NCI-H82 treated with DMSO at 0.1 percent for 48 hours (cell line): ENCODE results near the gene CMTM2.
A peak's percentile ranks its signal among the peaks of the same experiment; 100 is the strongest.
"Not testable (repeated sequence)": the region's sequence is repeated elsewhere in the genome, so short reads cannot be mapped to it uniquely, and the experiment has no call there.

Experiments
- DNase-seq: peaks from one replicate; lab custom pipeline; 2025; ENCODE audit not compliant: unreplicated experiment; lab: John Stamatoyannopoulos, UW

The CMTM2 gene

GRCh38 chr16:66605979-66606751, 26.9 kb downstream of the CMTM2 start:
- no peak for DNase-seq

GRCh38 chr16:66608241-66609138, 29.2 kb downstream of the CMTM2 start:
- DNase-seq, result peak; percentile 46

DNA sequence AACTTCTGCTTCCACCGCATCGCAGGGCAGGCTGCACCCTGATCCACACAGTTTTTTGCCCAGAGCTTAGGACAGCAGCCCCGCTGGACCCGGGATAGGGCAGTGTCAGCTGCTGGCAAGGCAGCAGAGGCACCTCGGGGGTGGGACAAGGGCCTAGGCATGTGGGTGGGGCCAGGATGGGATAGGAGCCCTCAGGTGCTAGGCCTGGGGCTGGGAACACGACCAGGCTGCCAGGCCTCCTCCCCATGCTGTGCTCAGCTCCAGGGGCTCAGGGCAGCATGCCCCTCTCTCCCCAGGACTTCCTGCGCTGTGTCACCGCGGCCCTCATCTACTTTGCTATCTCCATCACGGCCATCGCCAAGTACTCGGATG, 29.9 kb downstream of the CMTM2 start:
- no peak for DNase-seq

- no peak for DNase-seq
These were observed 31.0 kb downstream of the CMTM2 start for GRCh38 chr16:66610111-66610820.

- not testable (repeated sequence) for DNase-seq
These were observed 32.6 kb downstream of the CMTM2 start for GRCh38 chr16:66611911-66612310.

- no peak for DNase-seq
These were observed 33.2 kb downstream of the CMTM2 start for GRCh38 chr16:66612422-66612821.

- no peak for DNase-seq
These were observed 35.0 kb downstream of the CMTM2 start for GRCh38 chr16:66614161-66614802.

- DNase-seq, result no peak
These were observed 36.9 kb downstream of the CMTM2 start for GRCh38 chr16:66616169-66616568.

DNA sequence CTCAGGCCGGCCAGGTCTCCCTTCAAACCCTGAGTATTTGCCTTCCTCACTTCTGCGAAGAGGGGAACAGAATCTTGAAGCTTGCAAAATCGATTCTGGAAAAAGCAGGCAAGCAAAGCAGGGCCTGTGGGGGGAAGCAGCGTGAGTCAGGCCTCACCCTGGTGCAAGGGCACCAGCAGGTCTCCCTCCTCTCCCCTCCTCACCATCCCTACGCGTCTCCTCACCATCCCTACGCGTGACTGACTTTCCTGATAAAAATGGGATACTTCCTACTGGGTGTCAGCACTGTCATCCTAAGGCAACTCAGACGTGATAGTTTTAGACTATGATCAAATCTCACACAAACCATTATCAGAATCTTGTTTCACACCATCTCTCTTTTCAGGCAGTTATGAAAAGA, 37.3 kb downstream of the CMTM2 start:
- DNase-seq, result no peak

DNA sequence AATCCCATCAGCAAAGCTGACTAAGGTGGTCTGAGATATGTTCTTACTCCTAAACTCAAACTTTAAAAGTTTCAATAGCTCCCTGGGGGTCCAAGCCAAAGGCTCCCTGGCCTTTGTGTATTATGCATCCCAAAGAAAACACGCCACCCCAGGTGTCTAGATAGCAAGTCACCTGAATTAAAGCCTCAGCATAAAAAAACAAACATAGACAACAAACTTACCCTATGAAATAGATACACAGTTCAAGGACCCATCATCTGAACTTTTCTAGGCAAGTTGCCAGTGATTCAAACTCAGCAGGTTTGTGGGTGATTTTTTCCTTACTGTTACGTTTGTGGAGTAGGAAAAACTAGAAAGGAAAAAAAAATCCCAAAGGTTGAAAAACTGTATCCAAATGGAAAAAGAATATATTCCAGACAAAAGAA, 37.8 kb downstream of the CMTM2 start:
- no peak for DNase-seq

- DNase-seq, result no peak
These were observed 38.5 kb downstream of the CMTM2 start for GRCh38 chr16:66617728-66618127.

DNA sequence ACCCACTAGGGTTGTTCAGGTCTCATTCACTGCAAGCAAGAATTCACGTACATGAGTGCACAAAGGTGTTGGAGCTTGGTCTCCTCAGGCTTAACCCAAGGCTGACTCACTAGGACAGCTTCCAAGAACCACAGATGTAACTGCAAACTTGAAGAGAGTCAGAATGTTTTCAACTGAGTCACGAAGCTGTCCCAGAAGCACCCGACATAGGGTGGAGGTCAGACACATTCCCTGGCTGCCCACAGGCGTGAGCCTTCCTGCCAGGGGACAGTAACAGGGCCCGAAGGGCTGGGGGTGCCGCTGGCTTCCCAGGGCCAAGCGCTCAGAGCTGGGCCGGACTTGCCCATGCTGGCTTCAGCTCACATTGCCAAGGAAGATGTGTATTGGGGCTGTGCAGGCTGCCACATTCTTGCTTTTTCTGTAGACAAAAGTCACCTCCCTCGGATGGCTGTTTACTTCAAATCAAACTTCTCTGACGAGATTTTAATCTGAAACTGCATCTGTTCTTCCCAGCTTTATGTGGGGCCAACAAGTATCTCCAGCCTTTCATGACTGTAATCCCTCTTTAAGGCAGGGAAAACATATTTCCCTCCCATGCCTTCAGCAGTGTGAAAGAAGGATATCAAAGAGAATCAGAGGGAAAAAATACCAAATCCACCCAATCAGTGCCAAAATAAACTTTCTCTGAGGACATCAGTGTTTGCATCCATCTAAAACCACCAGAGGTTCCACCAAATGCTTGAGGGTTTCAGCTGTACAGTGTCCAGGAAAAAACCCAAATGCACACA, 39.5 kb downstream of the CMTM2 start:
- DNase-seq, result no peak

DNA sequence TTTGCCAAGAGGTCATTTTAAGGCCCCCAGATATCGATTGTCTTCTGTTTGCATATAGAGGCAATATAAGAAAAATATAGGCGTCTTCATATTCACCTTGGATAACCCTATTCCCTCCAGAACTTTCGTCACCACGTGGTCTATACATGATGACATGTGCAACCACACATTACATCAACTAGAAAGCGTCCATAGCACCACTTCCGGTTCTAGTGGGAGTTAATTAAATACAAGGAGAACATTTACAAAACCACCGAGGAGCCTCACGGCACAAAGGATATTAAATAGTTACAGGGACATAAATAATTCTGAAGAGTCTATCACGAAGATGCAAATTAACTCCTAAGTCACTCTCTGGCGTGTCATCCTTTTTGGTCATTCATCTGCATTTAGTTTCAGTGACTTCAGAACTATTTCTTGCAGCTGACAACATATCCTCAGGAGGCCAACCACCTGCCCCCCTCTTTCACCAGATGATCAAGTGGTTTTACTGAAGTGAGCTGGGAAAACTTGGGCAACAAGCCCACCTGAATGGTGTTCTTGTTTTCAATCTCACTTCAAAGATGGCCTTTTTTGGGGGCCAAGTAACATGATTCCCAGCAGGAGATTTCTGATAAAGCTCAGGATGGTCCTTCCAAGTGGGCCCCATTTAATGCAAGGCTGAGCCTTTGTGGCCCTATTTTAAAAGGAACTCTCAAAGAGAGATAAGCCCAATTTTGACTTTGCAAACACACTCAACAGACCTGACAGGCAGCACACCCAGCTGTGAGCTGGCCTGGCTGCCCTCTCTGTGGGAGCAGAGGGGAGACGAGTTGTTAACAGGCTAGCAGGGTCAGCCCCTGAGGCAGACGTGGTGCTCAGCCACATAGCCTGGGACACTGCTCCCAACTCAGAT, 40.5 kb downstream of the CMTM2 start:
- no peak for DNase-seq

DNA sequence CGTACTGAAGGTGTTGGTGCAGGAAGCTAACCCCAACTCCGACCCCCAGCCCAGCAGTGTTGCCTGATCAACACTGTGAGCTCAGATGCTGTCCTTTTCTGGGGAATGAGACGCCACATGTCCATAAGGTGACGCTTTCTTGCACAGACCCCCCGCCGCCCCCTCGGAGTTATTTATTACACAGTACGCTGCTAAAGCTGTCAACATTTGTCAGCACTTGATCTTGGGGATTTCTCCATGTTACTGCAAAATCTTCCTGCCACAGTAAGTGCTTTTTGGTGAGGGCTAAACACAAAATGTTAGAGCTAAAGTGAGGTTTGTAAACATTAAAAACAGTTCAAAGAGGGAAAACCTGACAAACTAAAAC, 41.1 kb downstream of the CMTM2 start:
- no peak for DNase-seq

DNA sequence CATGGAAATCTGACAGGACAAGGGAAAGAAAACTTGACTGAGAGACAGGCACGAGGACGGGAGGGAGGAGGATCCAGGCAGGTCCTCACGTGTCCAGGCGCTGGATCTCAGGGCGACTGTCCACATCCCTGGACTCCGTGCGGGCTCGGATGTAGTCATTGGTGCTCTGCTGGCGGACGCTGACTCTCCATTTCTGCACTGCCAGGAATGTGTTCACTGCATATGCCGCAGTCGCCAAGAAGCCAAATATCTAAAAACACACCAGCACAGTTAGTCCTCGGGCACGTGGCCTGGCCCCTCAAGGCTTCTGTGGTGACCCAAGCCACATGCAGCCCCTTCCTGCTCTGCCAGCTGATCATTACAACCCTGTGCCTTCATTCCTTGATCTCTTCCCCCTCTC, 42.7 kb downstream of the CMTM2 start:
- no peak for DNase-seq

DNA sequence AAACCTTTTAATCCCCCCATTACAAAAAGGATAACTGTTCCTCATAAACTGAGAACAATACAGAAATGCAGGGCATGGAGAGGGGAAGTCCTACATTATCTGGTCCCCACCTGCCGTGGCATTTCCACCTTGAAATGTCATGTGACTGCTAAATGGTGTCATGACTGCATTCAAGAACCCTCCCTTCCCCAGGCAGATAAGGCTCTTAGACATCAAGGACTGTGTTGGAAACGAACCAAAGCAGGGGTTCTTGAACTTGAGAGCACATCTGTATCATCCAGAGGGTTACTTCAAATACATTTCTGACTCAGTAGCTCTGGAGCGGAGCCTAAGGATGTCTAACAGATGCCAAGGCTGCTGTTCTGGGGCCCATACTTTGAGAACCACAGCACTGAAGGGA, 43.6 kb downstream of the CMTM2 start:
- no peak for DNase-seq

DNA sequence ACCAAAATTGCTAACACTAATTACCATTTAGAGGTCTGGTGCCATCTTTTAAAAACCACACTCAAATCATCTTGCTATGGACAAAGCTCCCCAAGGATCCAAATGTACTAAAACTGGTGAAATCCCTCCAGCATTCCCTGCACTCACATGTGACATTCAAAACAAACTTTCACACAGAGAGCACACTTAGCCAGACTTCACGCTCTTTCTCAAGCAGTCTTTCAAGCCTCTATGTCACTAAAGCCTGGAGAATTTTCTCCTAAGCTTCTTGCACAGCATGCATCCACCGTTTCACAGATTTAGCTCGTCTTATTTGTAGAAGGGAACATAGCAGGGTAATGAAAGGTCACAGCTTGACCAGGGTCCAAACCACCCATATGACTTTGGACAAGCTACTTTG, 44.5 kb downstream of the CMTM2 start:
- DNase-seq, result no peak

DNA sequence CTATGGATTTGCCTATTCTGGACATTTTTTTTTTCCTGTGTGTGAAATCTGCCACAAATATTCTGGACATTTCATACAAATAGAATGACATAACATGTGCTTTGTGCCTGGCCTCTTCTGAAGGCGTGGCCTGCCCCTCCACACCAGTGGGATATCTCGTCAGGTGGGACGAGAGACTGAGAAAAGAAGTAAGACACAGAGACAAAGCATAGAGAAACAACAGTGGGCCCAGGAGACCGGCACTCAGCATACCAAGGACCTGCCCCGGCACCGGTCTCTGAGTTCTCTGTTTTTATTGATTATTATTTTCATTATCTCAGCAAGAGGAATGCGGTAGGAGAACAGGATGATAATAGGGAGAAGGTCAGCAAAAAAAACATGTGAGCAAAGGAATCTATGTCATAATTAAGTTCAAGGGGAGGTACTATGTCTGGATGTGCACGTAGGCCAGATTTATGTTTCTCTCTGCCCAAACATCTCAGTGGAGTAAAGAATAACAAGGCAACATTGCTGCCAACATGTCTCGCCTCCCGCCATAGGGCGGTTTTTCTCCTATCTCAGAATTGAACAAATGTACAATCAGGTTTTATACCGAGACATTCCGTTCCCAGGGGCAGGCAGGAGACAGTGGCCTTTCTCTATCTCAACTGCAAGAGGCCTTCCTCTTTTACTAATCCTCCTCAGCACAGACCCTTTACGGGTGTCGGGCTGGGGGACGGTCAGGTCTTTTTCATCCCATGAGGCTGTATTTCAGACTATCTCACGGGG, 48.5 kb downstream of the CMTM2 start:
- DNase-seq, result not testable (repeated sequence)

GRCh38 chr16:66629856-66630255, 50.6 kb downstream of the CMTM2 start:
- DNase-seq, result no peak
